T-cell (primary cell): ENCODE measurements around the gene BSCL2. TPM values are rescaled to one million over a fixed set of nuclear protein-coding genes. Genes with fewer than 3 reads are reported as not detected.
"Not testable (repeated sequence)": the region's sequence is repeated elsewhere in the genome, so short reads cannot be mapped to it uniquely, and the experiment has no call there.

Experiments used
- ATAC-seq, 4 experiments: fragments of 200-7000 bp in 3 of 4; fragments of 150-1000 bp in 1 of 4; cut with Tn5 transposase; replicated peaks in 1 of 4; 1 replicate in 3 of 4; 2 replicates in 1 of 4; pipeline ENCODE4 v1.10.0; 2021; ENCODE audit warnings: moderate library complexity in 3 of 4, mild to moderate bottlenecking in 2 of 4, moderate number of reproducible peaks in 1 of 4
- CTCF ChIA-PET, 2 donors: fragments of 300-600 bp; sonication (Branson Sonifier 250); formaldehyde crosslinking; loops; one replicate each; lab custom pipeline; 2022; ENCODE audit warnings: antibody characterized with exemption in 2 of 2; lab: Charles Lee
- POLR2A ChIA-PET, 2 donors: fragments of 300-600 bp; sonication (Branson Sonifier 250); formaldehyde crosslinking; loops; one replicate each; lab custom pipeline; 2022; ENCODE audit warnings: antibody characterized with exemption in 2 of 2; lab: Charles Lee
- DNase-seq, 35 experiments: peaks; one replicate each; pipeline versions ENCODE4 v3.0.0 to v3.0.0-alpha.2; 2013 to 2023
- H3K27ac ChIP-seq: one replicate; pipeline ENCODE4 v1.5.1; 2013; ENCODE audit warnings: low read length
- H3K27me3 ChIP-seq, 2 experiments: replicated peaks in 1 of 2; 1 replicate in 1 of 2; 2 replicates in 1 of 2; pipeline versions ENCODE4 v1.6.1 to v1.7.0; 2013; ENCODE audit warnings: low read length in 1 of 2, mixed read lengths in 1 of 2; ENCODE audit not compliant: control insufficient read depth in 2 of 2, insufficient read depth in 2 of 2; ENCODE audit errors: extremely low read depth in 1 of 2
- H3K36me3 ChIP-seq, 2 donors: 1 replicate in 1 of 2; 2 replicates in 1 of 2; pipeline versions ENCODE4 v1.6.1 to v1.7.0; 2013; ENCODE audit warnings: low read length in 1 of 2; ENCODE audit not compliant: control insufficient read depth in 2 of 2, insufficient read depth in 1 of 2; ENCODE audit errors: extremely low read depth in 1 of 2
- H3K4me1 ChIP-seq, 2 experiments: 1 replicate in 1 of 2; 2 replicates in 1 of 2; pipeline versions ENCODE4 v1.6.1 to v1.7.0; 2013; ENCODE audit warnings: low read length in 2 of 2, mixed read lengths in 1 of 2; ENCODE audit not compliant: insufficient read depth in 2 of 2, control insufficient read depth in 1 of 2; ENCODE audit errors: extremely low read depth in 1 of 2
- H3K4me3 ChIP-seq, 2 donors: 1 replicate in 1 of 2; 2 replicates in 1 of 2; pipeline versions ENCODE4 v1.5.1 to v1.7.0; 2013; ENCODE audit warnings: mild to moderate bottlenecking in 2 of 2, low read length in 1 of 2, moderate library complexity in 1 of 2; ENCODE audit not compliant: control insufficient read depth in 1 of 2; ENCODE audit errors: extremely low read depth in 1 of 2
- H3K9me3 ChIP-seq: 2 replicates; pipeline ENCODE4 v1.7.0; 2013
- H3K27ac Mint-ChIP-seq, 2 donors: one replicate each; pipeline ENCODE4 v1.8.0; 2020 to 2021; ENCODE audit warnings: mild to moderate bottlenecking in 2 of 2, mixed read lengths in 2 of 2
- H3K27me3 Mint-ChIP-seq, 2 donors: one replicate each; pipeline ENCODE4 v1.8.0; 2021 to 2022; ENCODE audit warnings: mixed read lengths in 2 of 2
- H3K36me3 Mint-ChIP-seq: one replicate; pipeline ENCODE4 v1.8.0; 2021; ENCODE audit warnings: mixed read lengths
- H3K4me1 Mint-ChIP-seq, 3 donors: one replicate each; pipeline ENCODE4 v1.8.0; 2020 to 2022; ENCODE audit warnings: mixed read lengths in 3 of 3, mild to moderate bottlenecking in 1 of 3
- H3K4me3 Mint-ChIP-seq, 3 donors: one replicate each; pipeline ENCODE4 v1.8.0; 2020 to 2022; ENCODE audit warnings: mild to moderate bottlenecking in 3 of 3, mixed read lengths in 3 of 3, moderate library complexity in 3 of 3
- H3K9me3 Mint-ChIP-seq, 3 donors: one replicate each; pipeline ENCODE4 v1.8.0; 2020 to 2022; ENCODE audit warnings: mixed read lengths in 3 of 3
- WGBS: methylation state at CpG from one replicate; pipeline ENCODE4 v1.1.5; 2013; ENCODE audit warnings: missing lambda C conversion rate; ENCODE audit not compliant: insufficient coverage; 5-methylcytosine and 5-hydroxymethylcytosine counted together
- total RNA-seq, 35 experiments: library from RNA in 6 of 35; stranded (reverse) in 6 of 35; fragments of 120-200 nt in 1 of 35; gene quantifications; one replicate each; pipeline versions ENCODE4 v1.2.1 to v1.2.4 and lab custom pipeline; 2013 to 2026

The BSCL2 gene
- total RNA-seq, 5 donors from 2014 or later (not counting 1 experiment from before 2014, with no cell fraction given) = 21.9 to 43.7 (median 37.3) TPM

DNA sequence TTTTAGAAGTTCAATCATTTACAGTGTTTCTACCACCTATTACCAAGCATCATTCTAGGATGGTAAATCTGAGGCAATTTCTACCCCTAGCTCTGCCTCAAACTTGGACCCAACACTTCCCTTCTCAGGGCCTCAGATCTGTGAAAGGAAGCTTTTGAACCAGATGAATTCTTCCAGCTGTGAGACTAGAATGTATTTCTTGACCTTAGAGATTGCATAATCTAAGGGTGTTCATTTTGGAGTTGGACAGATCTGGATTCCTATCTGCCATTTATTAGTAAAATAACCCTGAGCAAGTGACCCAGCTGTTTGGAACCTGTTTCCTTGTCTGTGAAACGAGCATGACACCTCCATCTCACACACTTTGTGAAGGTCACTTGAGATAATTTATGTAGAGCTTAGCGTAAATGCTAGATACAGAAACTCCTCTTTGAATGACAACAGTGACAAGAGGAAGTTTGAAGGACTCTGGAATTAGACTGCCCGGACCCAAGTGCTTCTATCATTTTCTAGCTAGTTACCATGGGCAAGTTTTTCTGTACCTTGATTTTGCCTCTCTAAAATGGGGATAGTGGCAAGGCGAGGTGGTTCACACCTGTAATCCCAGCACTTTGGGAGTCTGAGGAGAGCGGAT, 50.3 kb downstream of the BSCL2 start:
- DNase-seq (no peak), ATAC-seq (no peak)
- H3K9me3 ChIP-seq = no peaks in the 10 kb centered on the region
- CTCF ChIA-PET = no interaction called here
- Mint-ChIP-seq H3K9me3 (no peaks in the 10 kb centered on the region), H3K36me3 (no peaks in the 10 kb centered on the region), H3K27ac (no peak overlapping the region), H3K4me3 (no peak overlapping the region), H3K27me3 (no peaks in the 10 kb centered on the region), H3K4me1 (peaks cover 10 to 17% (median 15%) of the 10 kb centered on the region in 3 donors)
- no peaks in the 10 kb centered on the region for H3K27me3 ChIP-seq
- 100% methylated on average over 2 of the region's 5 CpGs for WGBS
- H3K4me1 ChIP-seq = peaks cover 2 to 22% of the 10 kb centered on the region in 2 experiments
- H3K4me3 ChIP-seq = no peak overlapping the region
- POLR2A ChIA-PET = interaction anchor here in 1 of 2 donors (0.5 kb wide), 1 partner anchor 120 kb away, joined by 6 read pairs; no protein-coding TSS in a partner anchor
- H3K27ac ChIP-seq = no peak overlapping the region
- H3K36me3 ChIP-seq = peaks cover 0 to 4% of the 10 kb centered on the region in 2 donors

GRCh38 chr11:62654297-62654696, 52.9 kb downstream of the BSCL2 start:
- no peaks in the 10 kb centered on the region for H3K9me3 ChIP-seq
- peaks cover 7 to 31% of the 10 kb centered on the region in 2 experiments for H3K4me1 ChIP-seq
- WGBS = 100% methylated on average over 1 of the region's 11 CpGs
- H3K4me3 ChIP-seq = no peak overlapping the region
- peaks cover 4% of the 10 kb centered on the region for H3K36me3 Mint-ChIP-seq
- H3K27ac Mint-ChIP-seq = peak overlapping the region; percentile 39 to 52
- peaks cover 17 to 28% (median 19%) of the 10 kb centered on the region in 3 donors for H3K4me1 Mint-ChIP-seq
- no peaks in the 10 kb centered on the region for H3K9me3 Mint-ChIP-seq
- H3K27me3 ChIP-seq = no peaks in the 10 kb centered on the region
- H3K27me3 Mint-ChIP-seq = no peaks in the 10 kb centered on the region
- H3K36me3 ChIP-seq = peaks cover 6 to 12% of the 10 kb centered on the region in 2 donors
- peak overlapping the region; percentile 25 to 52 (median 45) for H3K4me3 Mint-ChIP-seq
- ChIA-PET POLR2A (interaction anchor here (0.5 to 1.9 kb wide), 5 partner anchors 10 to 46 kb away, joined by 3 to 18 read pairs (median 8); partner anchors contain the start of genes C11orf98 (in 2 of the 2), CSKMT (in 2 of the 2) and LBHD1 (in 1 of the 2)), CTCF (interaction anchor here in 1 of 2 donors (0.9 kb wide), 1 partner anchor 11 kb away, joined by 4 read pairs; the partner anchor contains the start of genes C11orf98 and CSKMT)
- H3K27ac ChIP-seq = no peak overlapping the region
- no peak for ATAC-seq
- no peak for DNase-seq

GRCh38 chr11:62652161-62653006, 54.8 kb downstream of the BSCL2 start:
- Histone ChIP-seq H3K9me3 (no peaks in the 10 kb centered on the region), H3K36me3 (peaks cover 9 to 25% of the 10 kb centered on the region in 2 donors), H3K27ac (peak overlapping the region; percentile 63), H3K4me3 (peak overlapping the region; percentile 69 to 95), H3K4me1 (peaks cover 7 to 42% of the 10 kb centered on the region in 2 experiments), H3K27me3 (no peaks in the 10 kb centered on the region)
- H3K36me3 Mint-ChIP-seq = peaks cover 4% of the 10 kb centered on the region
- CTCF ChIA-PET = interaction anchor here in 1 of 2 donors (0.5 to 1.0 kb wide), 4 partner anchors 13 to 272 kb away, joined by 3 to 6 read pairs (median 4); partner anchors contain the start of genes C11orf98 and CSKMT
- DNase-seq (peak in 9 of 35 experiments; percentile 16 to 72 (median 40)), ATAC-seq (peak; percentile 5 to 11 (median 8))
- WGBS = 0% methylated on average over 7 of the region's 16 CpGs
- H3K27ac Mint-ChIP-seq = peak overlapping the region; percentile 85 to 90
- H3K4me3 Mint-ChIP-seq = peak overlapping the region; percentile 87 to 97 (median 88)
- POLR2A ChIA-PET = interaction anchor here (0.6 to 1.4 kb wide), 5 partner anchors 9 to 61 kb away, joined by 3 to 28 read pairs (median 4); partner anchors contain the start of genes C11orf98 (in 2 of the 2), CSKMT (in 2 of the 2) and TUT1 (in 1 of the 2)
- H3K27me3 Mint-ChIP-seq = no peaks in the 10 kb centered on the region
- peaks cover 19 to 28% (median 19%) of the 10 kb centered on the region in 3 donors for H3K4me1 Mint-ChIP-seq
- H3K9me3 Mint-ChIP-seq = no peaks in the 10 kb centered on the region

DNA sequence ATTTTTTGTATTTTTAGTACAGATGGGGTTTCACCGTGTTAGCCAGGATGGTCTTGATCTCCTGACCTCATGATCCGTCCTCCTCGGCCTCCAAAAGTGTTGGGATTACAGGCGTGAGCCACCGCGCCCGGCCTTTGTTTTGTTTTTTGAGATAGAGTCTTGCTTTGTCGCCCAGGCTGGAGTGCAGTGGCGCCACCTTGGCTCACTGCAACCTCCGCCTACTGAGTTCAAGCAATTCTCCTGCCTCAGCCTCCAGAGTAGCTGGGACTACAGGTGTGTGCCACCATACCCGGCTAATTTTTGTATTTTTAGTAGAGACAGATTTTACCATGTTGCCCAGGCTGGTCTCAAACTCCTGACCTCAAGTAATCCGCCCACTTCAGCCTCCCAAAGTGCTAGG, 56.9 kb downstream of the BSCL2 start:
- ATAC-seq, H3K27me3 Mint-ChIP-seq, CTCF ChIA-PET, H3K4me3 ChIP-seq, H3K36me3 Mint-ChIP-seq, DNase-seq, H3K4me3 Mint-ChIP-seq, H3K27ac ChIP-seq, H3K9me3 ChIP-seq, H3K27me3 ChIP-seq, H3K9me3 Mint-ChIP-seq: not testable (repeated sequence)
- Mint-ChIP-seq H3K4me1 (peaks cover 32 to 39% (median 35%) of the 10 kb centered on the region in 3 donors), H3K27ac (peak overlapping the region in 1 of 2 donors; percentile 34)
- H3K4me1 ChIP-seq = peaks cover 13 to 58% of the 10 kb centered on the region in 2 experiments
- H3K36me3 ChIP-seq = peaks cover 9 to 26% of the 10 kb centered on the region in 2 donors
- 98% methylated on average over 7 of the region's 12 CpGs for WGBS
- POLR2A ChIA-PET = interaction anchor here (0.6 kb wide), 2 partner anchors 16 to 682 kb away, joined by 4 read pairs; no protein-coding TSS in a partner anchor

DNA sequence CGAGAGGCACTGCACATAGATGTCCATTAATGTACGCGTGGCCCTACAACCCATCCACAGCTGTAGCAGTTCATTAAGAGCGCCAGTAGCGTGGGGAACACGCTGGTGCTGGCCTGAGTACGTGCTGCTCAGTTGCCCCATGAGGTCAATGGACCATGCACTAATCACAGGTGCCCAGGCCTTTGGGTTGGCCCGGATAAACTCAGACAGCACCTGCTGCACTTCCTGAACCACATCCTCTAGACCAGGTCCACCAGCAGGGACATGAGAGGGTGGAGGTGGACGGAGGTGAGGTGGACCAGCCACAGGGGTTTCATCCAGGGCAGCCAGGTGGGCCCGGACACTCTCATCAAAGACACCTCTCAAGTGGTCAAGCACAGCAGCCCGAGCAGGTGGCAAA, 57.7 kb downstream of the BSCL2 start:
- DNase-seq (no peak), ATAC-seq (no peak)
- no peak overlapping the region for H3K27ac Mint-ChIP-seq
- peaks cover 4% of the 10 kb centered on the region for H3K36me3 Mint-ChIP-seq
- ChIA-PET CTCF (no interaction called here), POLR2A (interaction anchor here (0.6 to 1.1 kb wide), 3 partner anchors 11 to 19 kb away, joined by 3 to 6 read pairs (median 4); partner anchors contain the start of genes C11orf98 (in 1 of the 2) and CSKMT (in 1 of the 2))
- Histone ChIP-seq H3K4me1 (peaks cover 16 to 65% of the 10 kb centered on the region in 2 experiments), H3K27ac (no peak overlapping the region), H3K27me3 (no peaks in the 10 kb centered on the region), H3K9me3 (no peaks in the 10 kb centered on the region), H3K4me3 (no peak overlapping the region), H3K36me3 (peaks cover 9 to 27% of the 10 kb centered on the region in 2 donors)
- no peaks in the 10 kb centered on the region for H3K27me3 Mint-ChIP-seq
- no peak overlapping the region for H3K4me3 Mint-ChIP-seq
- H3K4me1 Mint-ChIP-seq = peaks cover 38 to 45% (median 42%) of the 10 kb centered on the region in 3 donors
- WGBS = 98% methylated on average over 8 of the region's 11 CpGs
- H3K9me3 Mint-ChIP-seq = no peaks in the 10 kb centered on the region
